ENCODE measurements around the gene KY.

DNA sequence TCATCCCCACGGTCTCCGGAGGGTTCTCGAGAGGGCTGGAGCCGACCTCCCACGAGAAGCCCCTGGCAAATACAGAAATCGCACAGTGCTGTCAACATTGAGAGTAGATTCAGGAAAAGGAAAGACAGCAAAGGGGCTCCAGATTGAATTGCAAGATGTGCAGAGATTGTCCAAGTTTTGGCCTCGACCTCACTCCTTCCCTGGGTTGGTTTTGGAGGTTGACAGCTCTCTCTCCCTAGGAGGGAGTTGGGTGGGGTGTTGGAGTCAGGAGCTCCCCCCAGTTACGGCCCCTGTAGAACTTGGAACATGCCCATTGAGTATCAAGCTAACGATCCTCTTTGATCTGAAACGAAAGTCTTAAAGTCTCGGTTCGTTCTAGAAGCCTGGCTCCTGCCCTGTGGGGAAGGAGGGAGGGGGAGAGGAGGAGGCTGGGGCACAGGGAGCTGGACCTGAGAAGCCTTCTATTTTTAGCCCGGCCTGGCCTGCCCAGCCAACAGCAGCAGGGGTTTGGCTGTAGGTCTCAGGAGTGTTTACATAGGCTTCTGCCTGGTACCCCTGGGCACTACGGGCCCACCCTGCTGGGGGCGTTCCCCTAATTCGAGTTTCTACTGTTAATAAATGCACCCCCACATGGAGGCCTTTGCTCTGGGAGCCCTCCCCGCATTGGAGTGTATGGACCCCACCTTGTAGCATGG lies 672 bp upstream of the KY start:
- TF ChIP-seq, protein P1, sequence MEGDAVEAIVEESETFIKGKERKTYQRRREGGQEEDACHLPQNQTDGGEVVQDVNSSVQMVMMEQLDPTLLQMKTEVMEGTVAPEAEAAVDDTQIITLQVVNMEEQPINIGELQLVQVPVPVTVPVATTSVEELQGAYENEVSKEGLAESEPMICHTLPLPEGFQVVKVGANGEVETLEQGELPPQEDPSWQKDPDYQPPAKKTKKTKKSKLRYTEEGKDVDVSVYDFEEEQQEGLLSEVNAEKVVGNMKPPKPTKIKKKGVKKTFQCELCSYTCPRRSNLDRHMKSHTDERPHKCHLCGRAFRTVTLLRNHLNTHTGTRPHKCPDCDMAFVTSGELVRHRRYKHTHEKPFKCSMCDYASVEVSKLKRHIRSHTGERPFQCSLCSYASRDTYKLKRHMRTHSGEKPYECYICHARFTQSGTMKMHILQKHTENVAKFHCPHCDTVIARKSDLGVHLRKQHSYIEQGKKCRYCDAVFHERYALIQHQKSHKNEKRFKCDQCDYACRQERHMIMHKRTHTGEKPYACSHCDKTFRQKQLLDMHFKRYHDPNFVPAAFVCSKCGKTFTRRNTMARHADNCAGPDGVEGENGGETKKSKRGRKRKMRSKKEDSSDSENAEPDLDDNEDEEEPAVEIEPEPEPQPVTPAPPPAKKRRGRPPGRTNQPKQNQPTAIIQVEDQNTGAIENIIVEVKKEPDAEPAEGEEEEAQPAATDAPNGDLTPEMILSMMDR (conservative IDR thresholded peaks at IDR 0.05) = no peak
- no peak for TF ChIP-seq ZFX (IDR thresholded peaks at IDR 0.05)
